Fibroblast of the aortic adventitia (primary cell): ENCODE measurements around the gene ENPP3. TPM values are rescaled to one million over a fixed set of nuclear protein-coding genes. Genes with fewer than 3 reads are reported as not detected.

ENCODE experiments used
- DNase-seq: peaks from one replicate; pipeline ENCODE4 v3.0.0-alpha.2; 2010; ENCODE audit warnings: low read depth
- H3K4me3 ChIP-seq: 2 replicates; pipeline ENCODE4 v1.5.1; 2011; ENCODE audit warnings: low read depth, mild to moderate bottlenecking, control low read depth, low read length, moderate library complexity
- small RNA-seq: library from RNA; depleted of rRNA; stranded (forward); fragments of <200 nt; gene quantifications from one replicate; pipeline ENCODE3, GENCODE V24; 2012
- total RNA-seq: library from RNA; depleted of rRNA; stranded (reverse); fragments of >200 nt; gene quantifications from 2 replicates; pipeline ENCODE4 v1.2.3, GENCODE V29; 2012; ENCODE audit warnings: low replicate concordance
- TF ChIP-seq, protein P1 (sequence below): IDR thresholded peaks from 2 replicates; pipeline ENCODE4 v1.5.1; 2011; ENCODE audit warnings: mild to moderate bottlenecking, low read length, control low read depth, inconsistent platforms; ENCODE audit not compliant: insufficient read depth

ENPP3 gene
- total RNA-seq, 1 donor, result not detected

DNA sequence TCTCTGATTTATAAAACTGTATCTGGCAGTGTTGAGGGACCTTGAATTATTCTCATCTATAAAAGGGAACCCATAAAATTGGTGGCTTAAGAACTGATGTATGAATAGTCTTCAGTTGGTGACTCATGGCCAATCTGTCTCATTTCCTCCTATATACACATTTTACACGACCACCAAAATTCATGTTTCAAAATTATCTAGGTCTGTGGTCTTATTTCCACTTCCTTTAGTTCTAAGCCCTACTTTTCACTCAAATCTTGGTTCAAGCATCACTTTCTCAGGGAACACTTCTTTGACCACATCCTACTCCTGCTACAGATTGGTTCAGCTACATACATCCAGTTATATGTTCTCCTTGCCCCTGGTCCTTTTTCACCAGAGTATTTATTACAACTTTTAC lies 152.1 kb downstream of the ENPP3 start:
- no peak for DNase-seq

DNA sequence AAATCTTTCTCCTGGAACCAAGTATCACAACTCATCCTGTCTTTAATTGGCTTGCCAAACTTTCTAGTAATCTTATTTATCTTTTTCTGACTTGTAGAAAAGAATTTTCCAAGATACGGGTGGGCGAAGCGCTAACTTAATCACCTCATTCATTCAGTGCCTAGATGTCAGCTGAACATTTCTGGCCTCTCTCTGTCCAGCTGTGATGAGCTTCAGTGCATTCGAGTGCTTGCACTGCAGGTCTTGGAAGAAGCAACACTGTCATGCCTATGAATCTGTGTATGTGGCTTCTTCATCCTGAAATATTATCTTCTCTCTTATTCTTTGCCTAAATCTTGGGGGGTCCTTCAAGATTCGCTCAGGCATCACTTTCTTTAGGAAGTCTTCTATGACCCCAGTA lies 154.4 kb downstream of the ENPP3 start:
- DNase-seq, result no peak

More for the DNA sequence above, 152.1 kb downstream of the ENPP3 start:
- no peak overlapping the region for H3K4me3 ChIP-seq
- TF ChIP-seq, protein P1, sequence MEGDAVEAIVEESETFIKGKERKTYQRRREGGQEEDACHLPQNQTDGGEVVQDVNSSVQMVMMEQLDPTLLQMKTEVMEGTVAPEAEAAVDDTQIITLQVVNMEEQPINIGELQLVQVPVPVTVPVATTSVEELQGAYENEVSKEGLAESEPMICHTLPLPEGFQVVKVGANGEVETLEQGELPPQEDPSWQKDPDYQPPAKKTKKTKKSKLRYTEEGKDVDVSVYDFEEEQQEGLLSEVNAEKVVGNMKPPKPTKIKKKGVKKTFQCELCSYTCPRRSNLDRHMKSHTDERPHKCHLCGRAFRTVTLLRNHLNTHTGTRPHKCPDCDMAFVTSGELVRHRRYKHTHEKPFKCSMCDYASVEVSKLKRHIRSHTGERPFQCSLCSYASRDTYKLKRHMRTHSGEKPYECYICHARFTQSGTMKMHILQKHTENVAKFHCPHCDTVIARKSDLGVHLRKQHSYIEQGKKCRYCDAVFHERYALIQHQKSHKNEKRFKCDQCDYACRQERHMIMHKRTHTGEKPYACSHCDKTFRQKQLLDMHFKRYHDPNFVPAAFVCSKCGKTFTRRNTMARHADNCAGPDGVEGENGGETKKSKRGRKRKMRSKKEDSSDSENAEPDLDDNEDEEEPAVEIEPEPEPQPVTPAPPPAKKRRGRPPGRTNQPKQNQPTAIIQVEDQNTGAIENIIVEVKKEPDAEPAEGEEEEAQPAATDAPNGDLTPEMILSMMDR, result no peak

DNA sequence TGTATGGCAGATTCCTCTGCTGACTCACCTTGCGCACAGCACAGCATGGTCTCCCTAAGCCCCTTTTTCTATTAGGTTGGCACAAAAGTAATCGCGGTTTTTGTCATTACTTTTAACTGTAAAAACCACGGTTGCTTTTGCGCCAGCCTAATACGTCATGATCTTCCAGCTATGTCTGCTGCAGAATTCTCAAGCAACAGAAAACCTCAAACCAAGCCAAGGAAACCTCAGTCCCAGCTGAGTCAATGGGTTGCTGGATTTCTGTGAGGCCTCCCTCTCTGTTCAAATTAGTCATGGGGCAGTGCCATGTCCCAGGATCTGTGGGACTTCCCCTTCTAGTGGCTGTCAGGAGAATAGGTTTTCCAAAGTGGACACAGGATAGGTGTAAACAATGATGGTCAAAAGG lies 155.0 kb downstream of the ENPP3 start:
- no peak overlapping the region for H3K4me3 ChIP-seq
- TF ChIP-seq, protein P1, result no peak
- DNase-seq, result no peak

More for the DNA sequence above, 154.4 kb downstream of the ENPP3 start:
- no peak overlapping the region for H3K4me3 ChIP-seq
- TF ChIP-seq, protein P1, result no peak

DNA sequence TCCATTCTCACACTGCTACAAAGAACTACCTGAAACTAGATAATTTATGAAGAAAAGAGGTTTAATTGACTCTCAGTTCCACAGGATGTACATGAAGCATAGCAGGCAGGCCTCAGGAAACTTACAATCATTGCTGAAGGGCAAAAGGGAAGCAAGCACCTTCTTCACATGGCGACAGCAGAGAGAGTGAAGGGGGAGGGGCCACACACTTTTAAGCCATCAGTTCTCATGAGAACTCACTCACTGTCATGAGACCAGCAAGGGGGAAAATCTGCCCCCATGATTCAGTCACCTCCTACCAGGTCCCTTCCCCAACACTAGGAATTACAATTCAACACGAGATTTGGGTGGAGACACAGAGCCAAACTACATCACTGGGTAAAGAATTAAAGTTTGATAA lies 158.3 kb downstream of the ENPP3 start:
- DNase-seq, result no peak
- no peak overlapping the region for H3K4me3 ChIP-seq
- TF ChIP-seq, protein P1, result no peak

Small RNAs within 50 kb of the gene (small RNA-seq; reads per million reads assigned to genes)
- not detected for gene MIR548H5
- gene RNU4-18P, result not detected

Other genes starting within 250 kb of the ENPP3 start
- not detected in 2 replicates for gene ARG1, start 64.1 kb upstream of the ENPP3 start, total RNA-seq
- 13.2 and 34.7 TPM in 2 replicates for gene MED23, start 9.1 kb upstream of the ENPP3 start, total RNA-seq
- gene OR2A4, start 64.1 kb downstream of the ENPP3 start, total RNA-seq, result 0.45 TPM in 1 of 2 replicates, not detected in the other
- gene CTAGE9, start 73.7 kb downstream of the ENPP3 start, total RNA-seq, result not detected in 2 replicates
- gene ENPP1, start 170.7 kb downstream of the ENPP3 start, total RNA-seq, result 5.6 and 7.4 TPM in 2 replicates